T47D (cell line): ENCODE results near the gene TLR8.
"Not testable (repeated sequence)": the region's sequence is repeated elsewhere in the genome, so short reads cannot be mapped to it uniquely, and the experiment has no call there.

Experiments used
- DNase-seq, 2 experiments: peaks; one replicate each; pipeline versions ENCODE4 v3.0.0 to v3.0.0-alpha.2; 2011 to 2012; ENCODE audit warnings: low read depth in 1 of 2, low spot score in 1 of 2
- JUND ChIP-seq: IDR thresholded peaks from 2 replicates; pipeline ENCODE4 v1.6.1; 2012; ENCODE audit warnings: low read depth
- in situ Hi-C: cut with HindIII; loops from 2 replicates; pipeline ENCODE4 v1.10.0; 2016; ENCODE audit warnings: low sequenced_read_pairs, low pct_unique_long_range_greater_than_20kb

Gene TLR8

DNA sequence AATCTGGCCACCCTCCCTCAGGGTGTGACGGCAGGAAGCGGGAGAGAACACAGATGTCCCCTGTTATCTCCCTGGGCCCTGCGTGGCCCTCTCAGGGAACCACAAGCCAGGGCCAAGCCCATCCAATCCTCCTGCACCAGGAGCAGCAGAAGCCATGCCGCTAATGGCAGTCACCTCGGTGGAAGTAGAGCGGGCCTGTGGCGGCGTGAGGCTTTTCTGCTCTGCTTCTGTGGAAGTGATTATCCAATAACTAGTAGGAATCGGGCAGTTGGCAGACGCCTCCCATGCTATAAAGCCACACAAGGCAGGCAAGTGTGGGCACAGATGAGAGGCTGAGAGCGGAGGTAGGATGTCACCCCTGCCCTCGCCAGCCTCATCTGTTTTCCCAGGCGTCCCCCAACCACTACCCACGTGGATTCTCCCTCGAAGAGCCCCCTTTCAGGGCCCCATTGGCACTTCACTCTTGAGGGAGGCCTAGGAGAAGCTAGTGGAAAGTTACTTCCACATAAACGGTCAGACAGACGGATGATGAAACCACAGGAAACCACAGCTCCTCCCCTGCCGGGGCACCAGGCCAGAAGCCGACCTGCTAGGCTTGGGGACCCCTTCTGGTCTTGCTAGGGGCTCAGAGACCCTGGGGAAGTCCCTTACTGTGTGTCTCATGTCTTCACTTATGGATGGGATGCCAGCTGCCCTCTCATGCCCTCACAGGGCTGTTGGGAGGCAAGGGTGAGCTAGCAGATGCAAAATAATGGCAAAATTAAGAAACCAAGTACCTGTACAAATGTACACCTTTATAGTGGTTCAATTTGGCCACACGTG lies 49.7 kb downstream of the TLR8 start:
- DNase-seq: peak in 1 of 2 experiments; percentile 52
- in situ Hi-C loops: no loop called here
- TF ChIP-seq JUND: no peak

DNA sequence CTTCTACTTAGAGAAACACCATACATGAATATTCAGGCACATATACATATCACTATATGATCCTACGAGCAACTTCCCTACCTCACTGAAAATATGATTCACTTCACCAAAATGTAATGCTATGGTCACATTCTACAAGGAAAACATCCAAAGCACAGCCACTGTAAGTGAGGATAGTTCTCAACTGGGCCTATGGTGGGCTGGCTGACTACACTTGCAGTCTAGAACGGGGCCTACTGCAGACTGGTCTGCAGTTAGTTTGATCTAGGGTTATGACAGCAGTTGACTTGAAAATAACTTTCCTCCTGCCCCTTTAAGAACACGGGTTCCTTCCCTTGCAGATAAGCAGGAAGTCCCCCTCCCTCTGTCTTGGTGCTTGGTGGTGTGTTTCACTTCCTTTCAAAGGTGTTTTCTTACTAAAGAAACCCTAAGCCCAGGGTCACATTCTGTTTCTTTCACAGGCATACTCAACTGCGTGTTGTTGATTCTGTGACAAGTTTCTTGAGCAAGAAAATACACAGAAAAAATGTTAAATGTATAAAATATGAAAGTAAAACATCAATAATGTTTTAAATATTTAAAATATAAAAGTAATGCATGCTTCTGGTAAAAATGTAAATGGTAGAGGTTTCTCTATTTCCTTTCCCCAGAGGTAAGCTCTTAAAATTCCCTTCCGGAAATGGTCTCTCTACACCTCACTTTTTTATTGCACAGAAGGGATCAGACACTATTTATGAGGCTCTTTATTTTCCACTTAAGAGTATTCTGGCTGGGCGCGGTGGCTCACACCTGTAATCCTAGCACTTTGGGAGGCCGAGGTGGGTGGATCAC lies 50.5 kb downstream of the TLR8 start:
- no peak for DNase-seq
- in situ Hi-C loops: no loop called here
- TF ChIP-seq JUND: no peak

DNA sequence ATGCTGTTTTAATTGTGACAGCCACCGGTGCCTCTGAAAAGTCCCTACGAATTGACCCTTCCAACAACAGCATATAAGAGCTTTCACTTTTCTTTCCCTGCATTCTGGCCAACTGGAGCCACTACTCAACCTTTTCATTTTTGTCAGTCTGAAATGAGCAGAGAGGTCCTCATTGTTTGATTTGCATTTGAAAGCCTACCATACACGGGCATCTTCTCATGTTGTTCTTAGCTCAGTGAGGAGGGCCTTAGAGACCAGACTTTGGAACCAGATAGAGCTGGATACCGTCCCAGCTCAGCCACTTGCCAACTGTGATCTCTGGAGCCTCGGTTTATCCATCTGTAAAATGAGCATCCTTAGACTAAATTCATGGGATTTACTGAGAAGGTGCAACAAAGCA lies 51.6 kb downstream of the TLR8 start:
- in situ Hi-C loops: no loop called here
- TF ChIP-seq JUND: no peak
- DNase-seq: no peak

- no peak for TF ChIP-seq JUND
- no peak for DNase-seq
- in situ Hi-C loops: no loop called here
These were observed 52.0 kb downstream of the TLR8 start for GRCh38 chrX:12958461-12958860.

- TF ChIP-seq JUND: no peak
- DNase-seq: no peak
- in situ Hi-C loops: no loop called here
These were observed 54.8 kb downstream of the TLR8 start for GRCh38 chrX:12961196-12961718.

DNA sequence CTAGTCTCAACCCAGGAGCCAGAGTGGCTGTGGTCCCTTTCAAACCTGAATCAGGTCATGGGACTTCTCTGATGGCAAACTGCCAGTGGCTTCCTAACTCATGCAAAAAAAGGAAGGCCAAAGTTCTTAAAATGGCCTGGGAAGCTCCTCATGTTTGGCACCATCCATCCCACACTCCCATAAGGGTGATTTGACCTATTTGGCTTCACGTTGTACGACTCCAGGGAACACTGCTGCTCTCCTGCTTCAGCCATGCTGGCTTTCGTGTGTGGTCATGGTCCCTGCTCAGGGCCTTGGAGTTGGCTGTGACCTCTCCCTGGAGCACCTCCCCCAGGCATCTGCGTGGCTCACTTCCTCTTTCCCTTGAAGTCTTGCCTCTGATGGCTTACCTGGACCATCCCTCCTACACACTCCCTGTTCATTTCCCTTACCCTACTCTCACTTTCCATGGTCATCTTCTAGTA lies 55.7 kb downstream of the TLR8 start:
- in situ Hi-C loops: no loop called here
- no peak for TF ChIP-seq JUND
- DNase-seq: no peak

DNA sequence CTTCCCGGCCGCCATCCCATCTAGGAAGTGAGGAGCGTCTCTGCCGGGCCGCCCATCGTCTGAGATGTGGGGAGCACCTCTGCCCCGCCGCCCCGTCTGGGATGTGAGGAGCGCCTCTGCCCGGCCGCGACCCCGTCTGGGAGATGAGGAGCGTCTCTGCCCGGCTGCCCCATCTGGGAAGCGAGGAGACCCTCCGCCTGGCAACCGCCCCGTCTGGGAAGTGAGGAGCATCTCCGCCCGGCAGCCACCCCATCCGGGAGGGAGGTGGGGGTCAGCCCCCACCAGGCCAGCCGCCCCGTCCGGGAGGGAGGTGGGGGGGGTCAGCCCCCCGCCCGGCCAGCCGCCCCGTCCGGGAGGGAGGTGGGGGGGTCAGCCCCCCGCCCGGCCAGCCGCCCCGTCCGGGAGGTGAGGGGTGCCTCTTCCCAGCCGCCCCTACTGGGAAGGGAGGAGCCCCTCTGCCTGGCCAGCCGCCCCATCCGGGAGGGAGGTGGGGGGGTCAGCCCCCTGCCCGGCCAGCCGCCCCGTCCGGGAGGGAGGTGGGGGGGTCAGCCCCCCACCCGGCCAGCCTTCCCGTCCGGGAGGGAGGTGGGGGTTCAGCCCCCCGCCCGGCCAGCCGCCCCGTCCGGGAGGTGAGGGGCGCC lies 56.9 kb downstream of the TLR8 start:
- in situ Hi-C loops: not testable (repeated sequence)

GRCh38 chrX:12965131-12965940 lies 58.9 kb downstream of the TLR8 start:
- in situ Hi-C loops: no loop called here
- TF ChIP-seq JUND: no peak
- DNase-seq: no peak

More for the DNA sequence above, 56.9 kb downstream of the TLR8 start:
- not testable (repeated sequence) for DNase-seq

DNA sequence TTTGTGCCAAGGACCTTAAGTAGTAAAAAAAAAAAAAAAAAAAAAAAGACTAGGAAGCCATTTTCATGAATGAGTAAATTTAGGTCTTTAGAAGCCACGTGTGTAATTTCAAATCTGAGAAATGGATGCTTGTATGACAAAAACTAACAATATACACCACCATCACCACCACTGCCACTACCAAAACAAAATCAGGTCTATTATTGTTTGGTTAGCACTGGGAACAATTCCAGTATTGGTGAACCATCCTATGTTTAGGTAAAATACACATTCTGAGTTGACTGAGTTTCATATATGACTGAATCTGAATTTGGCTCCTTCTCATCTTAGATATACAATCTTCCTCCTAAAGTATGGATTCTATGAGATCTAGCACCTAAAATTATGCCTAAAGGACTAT lies 59.7 kb downstream of the TLR8 start:
- TF ChIP-seq JUND: no peak
- in situ Hi-C loops: no loop called here
- DNase-seq: no peak

DNA sequence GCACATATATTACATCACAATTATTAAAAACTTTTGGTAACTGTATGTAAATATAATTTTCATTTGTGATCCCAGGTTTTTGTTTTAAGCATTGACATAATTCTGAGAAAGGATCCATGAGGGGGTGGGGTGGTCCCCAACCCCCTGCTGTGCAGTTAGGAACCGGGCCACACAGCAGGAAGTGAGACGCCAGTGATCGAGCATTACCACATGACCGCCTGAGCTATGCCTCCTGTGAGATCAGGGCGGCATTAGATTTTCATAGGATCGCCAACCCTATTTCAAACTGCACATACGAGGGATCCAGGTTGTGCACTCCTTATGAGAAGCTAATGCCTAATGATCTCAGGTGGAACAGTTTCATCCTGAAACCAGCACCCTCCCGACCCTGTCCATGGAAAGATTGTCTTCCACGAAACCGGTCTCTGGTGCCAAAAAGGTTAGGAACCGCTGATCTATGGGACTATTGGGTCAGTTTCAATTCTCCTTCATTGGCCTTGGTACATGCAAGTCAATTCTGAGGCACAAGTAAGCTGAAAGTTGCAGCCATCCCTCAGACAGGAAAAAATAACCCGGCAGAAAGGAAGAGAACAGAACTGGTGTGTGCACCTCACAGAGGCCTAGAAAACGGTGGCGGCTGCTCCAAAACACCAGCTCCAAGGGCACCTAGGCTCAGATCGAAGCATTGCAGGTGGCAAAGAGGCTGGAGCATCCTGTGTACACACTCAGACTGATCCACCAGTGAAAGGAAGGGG lies 61.5 kb downstream of the TLR8 start:
- in situ Hi-C loops: no loop called here
- no peak for DNase-seq
- no peak for TF ChIP-seq JUND

GRCh38 chrX:12970691-12971202 lies 64.3 kb downstream of the TLR8 start:
- in situ Hi-C loops: no loop called here
- TF ChIP-seq JUND: no peak
- peak in 1 of 2 experiments; percentile 69 for DNase-seq
